Pons (tissue), 1 donor: ENCODE data around the gene ASIC2.

Source experiments
- DNase-seq: peaks from one replicate; pipeline ENCODE4 v3.0.0-alpha.2; 2016; ENCODE audit warnings: low spot score

ASIC2 gene

DNA sequence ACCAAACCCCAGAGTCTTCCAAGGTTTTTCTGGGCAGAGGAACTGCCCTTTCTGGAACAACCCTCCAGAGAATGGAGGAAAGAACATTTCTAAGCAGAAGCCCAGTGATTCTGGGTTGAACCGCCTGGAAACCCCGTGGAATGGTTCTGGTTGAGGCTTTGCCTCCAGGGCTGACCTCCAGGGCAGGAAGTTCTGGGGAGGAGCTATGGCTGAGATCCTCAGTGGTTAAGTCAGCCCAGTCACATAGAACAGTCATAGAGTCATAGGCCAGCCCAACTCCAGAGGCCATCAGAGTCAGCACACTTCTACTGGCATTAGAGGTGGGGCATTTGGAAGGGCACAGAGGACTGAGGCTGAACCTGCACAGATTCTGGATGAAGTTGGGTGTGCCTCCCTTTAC lies 235.5 kb downstream of the ASIC2 start:
- DNase-seq, result no peak

- DNase-seq, result no peak
These were observed 236.5 kb downstream of the ASIC2 start for GRCh38 chr17:33056399-33057146.

DNA sequence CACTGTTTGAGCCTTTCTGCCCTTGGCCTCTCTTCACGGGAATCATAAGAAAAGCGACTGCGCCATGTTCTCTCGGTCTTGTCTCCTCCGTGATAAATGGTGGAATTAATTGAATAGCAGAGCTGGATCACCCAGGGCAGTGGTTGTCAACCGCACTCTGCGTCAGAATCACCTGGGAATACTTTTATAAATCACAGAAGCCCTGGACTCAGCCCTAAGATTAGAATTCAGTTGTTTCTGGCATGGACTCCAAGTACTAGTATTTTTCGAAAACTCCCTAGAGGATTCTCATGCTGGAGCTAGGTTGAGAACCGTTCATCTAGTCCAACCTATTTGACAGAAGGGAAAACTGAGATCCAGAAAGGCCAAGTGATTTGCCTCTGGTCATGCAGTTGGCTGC lies 237.3 kb downstream of the ASIC2 start:
- no peak for DNase-seq

GRCh38 chr17:33055171-33055611 lies 237.9 kb downstream of the ASIC2 start:
- no peak for DNase-seq

- DNase-seq, result no peak
These were observed 238.7 kb downstream of the ASIC2 start for GRCh38 chr17:33054412-33054811.

GRCh38 chr17:33053676-33054075 lies 239.4 kb downstream of the ASIC2 start:
- DNase-seq, result no peak

- DNase-seq, result no peak
These were observed 240.2 kb downstream of the ASIC2 start for GRCh38 chr17:33052856-33053255.

- DNase-seq, result no peak
These were observed 242.4 kb downstream of the ASIC2 start for GRCh38 chr17:33050611-33051140.

- peak; percentile 24 for DNase-seq
These were observed 243.2 kb downstream of the ASIC2 start for GRCh38 chr17:33049781-33050414.

DNA sequence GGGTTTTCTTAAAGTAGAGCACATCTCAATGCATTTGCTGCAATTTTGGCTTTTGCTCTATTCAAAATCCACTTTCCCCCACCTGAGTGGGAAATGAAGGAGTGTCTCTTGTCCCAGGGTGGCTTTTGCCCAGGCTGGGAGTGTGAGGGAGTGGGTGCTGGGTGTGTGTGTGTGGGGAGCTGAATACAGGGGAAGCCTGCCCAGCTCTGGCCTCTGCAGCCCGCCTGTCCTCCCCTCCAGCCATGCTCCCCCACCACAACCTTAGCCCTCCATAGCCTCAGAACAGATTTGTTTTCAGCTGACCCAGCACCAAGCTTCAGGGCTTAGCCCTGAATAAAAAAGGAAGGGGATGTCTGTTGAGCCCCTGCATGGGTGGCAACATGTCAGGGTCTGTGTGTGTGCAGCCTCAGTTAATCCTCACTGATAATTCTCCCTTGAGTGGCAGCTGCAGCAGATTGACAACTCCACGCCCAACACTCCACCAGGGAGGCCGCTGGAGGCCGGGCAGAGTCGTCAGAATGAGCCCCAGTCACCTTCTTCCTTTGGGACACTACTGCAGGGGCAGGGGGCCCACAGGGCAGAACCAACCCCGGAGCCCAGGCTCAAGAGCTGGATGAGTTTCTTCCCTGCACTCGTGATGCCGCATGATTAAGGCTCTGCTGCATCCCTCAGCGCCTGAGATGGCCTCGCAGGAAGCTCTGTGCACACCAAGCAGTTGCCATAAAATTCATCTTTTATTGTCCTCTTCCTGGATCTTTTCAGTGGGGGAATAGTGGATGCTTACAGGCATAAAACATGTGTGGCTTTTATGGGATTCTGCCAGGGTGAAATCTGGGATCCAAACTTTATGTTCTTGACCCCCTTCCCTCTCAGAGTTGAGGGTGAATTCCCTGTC lies 246.5 kb downstream of the ASIC2 start:
- no peak for DNase-seq

GRCh38 chr17:33045216-33045615 lies 247.9 kb downstream of the ASIC2 start:
- DNase-seq, result no peak

DNA sequence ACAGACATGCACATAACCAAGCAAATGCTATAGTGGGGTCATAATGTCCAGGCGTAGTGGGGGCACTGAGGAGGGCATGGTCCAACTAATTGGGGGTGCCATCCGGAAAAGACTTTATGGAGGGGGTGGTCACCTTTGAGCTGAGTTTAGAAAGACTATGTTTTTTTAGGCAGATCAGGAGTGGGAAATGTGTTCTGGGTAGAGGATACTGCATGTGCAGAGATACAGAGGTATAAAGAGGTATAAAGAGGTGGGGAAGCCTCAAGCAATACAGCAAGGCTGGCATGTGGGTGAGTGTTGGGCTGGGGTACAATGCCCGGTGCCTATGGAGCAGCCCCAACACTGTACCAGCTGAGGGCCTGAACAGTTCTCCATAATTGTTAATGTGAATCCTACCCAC lies 248.3 kb downstream of the ASIC2 start:
- DNase-seq, result no peak

- no peak for DNase-seq
These were observed 252.6 kb downstream of the ASIC2 start for GRCh38 chr17:33040461-33040860.

GRCh38 chr17:33039874-33040273 lies 253.2 kb downstream of the ASIC2 start:
- DNase-seq, result peak; percentile 9

DNA sequence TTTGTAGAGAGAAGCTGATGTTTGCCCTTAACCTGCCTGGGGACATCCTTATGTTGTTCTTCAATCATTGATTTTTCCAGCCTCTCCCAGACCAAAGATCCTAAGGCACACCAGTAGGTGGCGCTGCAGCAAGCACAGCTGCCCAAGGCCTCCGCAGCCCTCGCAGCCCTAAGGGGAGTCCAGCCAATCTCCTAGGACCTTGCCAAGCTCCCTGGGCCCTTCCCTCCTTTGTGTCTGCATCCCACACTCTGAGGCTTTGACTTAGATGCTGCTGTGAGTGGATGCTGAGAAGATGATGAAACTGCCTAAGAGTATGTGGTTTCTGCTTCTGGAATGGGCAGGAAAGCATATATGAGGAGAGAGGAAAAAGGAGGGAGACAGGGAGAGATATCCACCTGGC lies 254.4 kb downstream of the ASIC2 start:
- DNase-seq, result peak; percentile 28

- no peak for DNase-seq
These were observed 259.9 kb downstream of the ASIC2 start for GRCh38 chr17:33033176-33033575.

GRCh38 chr17:33028778-33029177 lies 264.3 kb downstream of the ASIC2 start:
- DNase-seq, result no peak

DNA sequence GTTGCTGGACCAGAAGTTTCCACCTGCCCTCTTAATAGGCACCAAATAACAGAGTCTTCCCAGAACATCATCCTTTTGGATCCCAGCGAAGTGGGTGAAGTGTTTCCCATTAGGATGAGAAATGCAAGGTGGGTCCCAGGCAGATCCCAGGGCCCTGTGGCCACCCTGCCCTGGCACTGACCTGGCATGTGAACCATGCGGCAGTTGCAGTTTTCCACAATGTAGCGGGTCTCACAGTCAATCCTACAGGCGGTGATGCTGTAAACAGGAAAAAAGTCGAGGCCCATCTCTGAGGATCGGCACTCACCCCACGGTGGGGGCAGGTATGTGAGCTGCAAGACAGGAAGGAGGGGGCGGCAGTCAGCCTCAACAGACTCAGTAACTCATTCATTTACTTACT lies 265.0 kb downstream of the ASIC2 start:
- DNase-seq, result no peak

- peak; percentile 6 for DNase-seq
These were observed 268.2 kb downstream of the ASIC2 start for GRCh38 chr17:33024688-33025486.

DNA sequence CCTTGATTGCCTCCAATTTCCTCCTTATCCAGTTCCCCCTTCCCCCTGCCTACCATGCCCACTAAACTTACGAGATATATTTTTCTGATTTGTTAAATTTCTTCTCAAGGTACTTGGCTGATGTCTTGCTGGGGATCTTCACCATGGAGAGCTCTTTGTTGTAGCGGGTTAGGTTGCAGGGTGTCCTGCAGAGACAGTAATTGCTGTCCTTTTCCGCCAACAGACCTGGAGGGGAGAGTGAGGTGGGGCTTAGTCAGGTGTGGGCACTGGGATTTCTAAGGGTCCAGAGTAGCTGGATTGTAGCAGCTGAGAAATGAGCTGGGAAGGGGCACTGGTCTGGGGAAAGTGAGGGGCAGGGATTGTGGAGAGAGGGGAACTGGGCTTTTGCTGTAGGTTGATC lies 269.3 kb downstream of the ASIC2 start:
- no peak for DNase-seq

DNA sequence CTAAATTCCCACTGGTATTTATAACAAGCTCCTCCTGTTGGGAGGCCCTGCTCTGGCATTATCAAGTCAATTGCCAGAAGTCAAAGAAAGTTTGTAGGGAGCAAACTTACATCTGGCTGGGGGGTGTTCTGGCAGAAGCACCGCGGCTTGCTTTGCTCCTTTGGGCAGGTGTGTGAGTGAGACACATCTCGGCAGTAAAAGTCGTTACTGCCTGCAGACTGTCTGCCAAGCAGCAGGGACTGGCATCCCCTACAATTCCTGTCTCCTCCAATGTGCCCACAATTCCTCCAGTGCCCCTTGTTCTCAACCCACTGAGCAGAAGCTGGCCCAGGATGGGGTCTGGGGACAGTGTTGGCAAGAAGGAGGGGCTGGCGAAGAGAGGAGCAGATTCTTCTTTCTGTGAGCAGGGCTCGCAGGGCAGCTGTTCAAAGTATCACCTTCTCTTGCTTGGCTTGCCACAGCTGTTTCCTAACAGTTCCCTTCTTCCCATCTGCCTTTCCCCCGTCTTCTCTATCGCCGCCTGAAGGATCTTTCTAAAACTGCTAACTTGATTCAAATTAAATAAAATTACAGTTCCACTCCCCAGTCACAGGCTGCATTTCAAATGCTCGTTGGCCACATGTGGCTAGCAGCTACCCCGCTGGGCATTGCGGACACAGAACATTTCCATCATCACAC lies 271.2 kb downstream of the ASIC2 start:
- no peak for DNase-seq
